HEK293T (cell line): Measurements from ENCODE around the gene ZNF559.

Source experiments
- ARNT ChIP-seq: fragments of 450-650 bp; IDR thresholded peaks from 2 replicates; pipeline ENCODE4 v1.6.1; 2017; ENCODE audit warnings: mild to moderate bottlenecking
- FOXA1 ChIP-seq: fragments of 450-650 bp; IDR thresholded peaks from 2 replicates; pipeline ENCODE4 v1.6.1; 2016; ENCODE audit warnings: mild to moderate bottlenecking
- FOXM1 ChIP-seq: fragments of 450-650 bp; IDR thresholded peaks from 2 replicates; pipeline ENCODE4 v1.6.1; 2017; ENCODE audit warnings: mild to moderate bottlenecking, borderline replicate concordance
- SP1 ChIP-seq: fragments of 450-650 bp; IDR thresholded peaks from 2 replicates; pipeline ENCODE4 v1.6.1; 2017

GRCh38 chr19:9348253-9348652 lies 24.3 kb downstream of the ZNF559 start:
- TF ChIP-seq FOXA1 (no peak), SP1 (no peak), FOXM1 (no peak), ARNT (no peak)
